DOHH2 (cell line): ENCODE results near the gene PMM2.

Experiments used
- EZH2phosphoT487 ChIP-seq: fragments of 200-600 bp; sonication (generic); IDR thresholded peaks from 2 replicates; pipeline ENCODE4 v1.6.1; 2017; ENCODE audit warnings: borderline replicate concordance, mild to moderate bottlenecking, antibody characterized with exemption, low read length, moderate library complexity, mixed read lengths
- TF ChIP-seq, protein P1 (sequence below): fragments of 200-600 bp; sonication (generic); IDR thresholded peaks from one replicate; pipeline ENCODE4 v1.5.1; 2014; ENCODE audit warnings: antibody characterized with exemption, mild to moderate bottlenecking, low read depth, low read length; ENCODE audit not compliant: poor library complexity, severe bottlenecking

DNA sequence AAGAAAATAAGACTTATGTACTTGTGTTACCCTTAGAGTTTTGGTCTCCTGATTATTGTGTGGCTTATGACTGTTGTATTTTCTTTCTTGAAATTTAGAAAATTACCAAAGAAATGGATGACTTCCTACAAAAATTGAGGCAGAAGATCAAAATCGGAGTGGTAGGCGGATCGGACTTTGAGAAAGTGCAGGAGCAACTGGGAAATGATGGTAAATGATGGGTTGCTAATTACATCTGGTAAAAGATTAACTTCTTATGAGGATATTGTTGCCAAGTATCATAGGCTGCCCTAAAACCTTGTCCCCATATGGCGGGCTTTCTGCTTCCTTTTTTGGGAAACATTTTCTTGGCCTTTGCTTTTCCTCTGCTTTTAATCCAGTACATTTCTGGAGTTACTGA, 4.1 kb downstream of the PMM2 start:
- TF ChIP-seq, protein P1, sequence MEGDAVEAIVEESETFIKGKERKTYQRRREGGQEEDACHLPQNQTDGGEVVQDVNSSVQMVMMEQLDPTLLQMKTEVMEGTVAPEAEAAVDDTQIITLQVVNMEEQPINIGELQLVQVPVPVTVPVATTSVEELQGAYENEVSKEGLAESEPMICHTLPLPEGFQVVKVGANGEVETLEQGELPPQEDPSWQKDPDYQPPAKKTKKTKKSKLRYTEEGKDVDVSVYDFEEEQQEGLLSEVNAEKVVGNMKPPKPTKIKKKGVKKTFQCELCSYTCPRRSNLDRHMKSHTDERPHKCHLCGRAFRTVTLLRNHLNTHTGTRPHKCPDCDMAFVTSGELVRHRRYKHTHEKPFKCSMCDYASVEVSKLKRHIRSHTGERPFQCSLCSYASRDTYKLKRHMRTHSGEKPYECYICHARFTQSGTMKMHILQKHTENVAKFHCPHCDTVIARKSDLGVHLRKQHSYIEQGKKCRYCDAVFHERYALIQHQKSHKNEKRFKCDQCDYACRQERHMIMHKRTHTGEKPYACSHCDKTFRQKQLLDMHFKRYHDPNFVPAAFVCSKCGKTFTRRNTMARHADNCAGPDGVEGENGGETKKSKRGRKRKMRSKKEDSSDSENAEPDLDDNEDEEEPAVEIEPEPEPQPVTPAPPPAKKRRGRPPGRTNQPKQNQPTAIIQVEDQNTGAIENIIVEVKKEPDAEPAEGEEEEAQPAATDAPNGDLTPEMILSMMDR: no peak
- TF ChIP-seq EZH2phosphoT487: no peak
